ENCODE data around the gene LMF2. TPM values are rescaled to one million over a fixed set of nuclear protein-coding genes. Genes with fewer than 3 reads are reported as not detected.
A peak's percentile ranks its signal among the peaks of the same experiment; 100 is the strongest.

LMF2 gene
- total RNA-seq, 3 donors from 2014 or later (not counting 1 experiment from before 2014, with no cell fraction given), result 114 to 129 (median 122) TPM

- no peak for TF ChIP-seq CTCF (IDR thresholded peaks at IDR 0.05)
- H3K4me3 ChIP-seq (ENCODE audit: low read length), result no peak overlapping the region
- Mint-ChIP-seq H3K36me3 (no peaks in the 10 kb centered on the region), H3K9me3 (no peaks in the 10 kb centered on the region), H3K4me3 (no peak overlapping the region), H3K27ac (no peak overlapping the region), H3K27me3 (ENCODE audit: low read depth in 2 of 2) (no peaks in the 10 kb centered on the region), H3K4me1 (peaks cover 0 to 12% of the 10 kb centered on the region in 2 donors)
- peaks cover 97% of the 10 kb centered on the region for H3K36me3 ChIP-seq (ENCODE audit: control insufficient read depth, insufficient read depth, low read length)
- DNase-seq, result no peak
- H3K27me3 ChIP-seq (ENCODE audit: control insufficient read depth, insufficient read depth, low read length), result no peaks in the 10 kb centered on the region
- intact Hi-C loops (cut with micrococcal nuclease), result no loop called here
- no peak for ATAC-seq
- no peaks in the 10 kb centered on the region for H3K9me3 ChIP-seq (ENCODE audit: control insufficient read depth, insufficient read depth, low read length)
- no peaks in the 10 kb centered on the region for H3K4me1 ChIP-seq (ENCODE audit: control insufficient read depth, insufficient read depth, low read length)
- WGBS (ENCODE audit: insufficient coverage), result 97% methylated on average over 26 of the region's 26 CpGs
- no peak overlapping the region for H3K27ac ChIP-seq (ENCODE audit: low read length)
These were observed 46.0 kb downstream of the LMF2 start for GRCh38 chr22:50461536-50461935.

- H3K27me3 Mint-ChIP-seq (ENCODE audit: low read depth in 2 of 2), result no peaks in the 10 kb centered on the region
- Histone ChIP-seq H3K9me3 (ENCODE audit: control insufficient read depth, insufficient read depth, low read length) (no peaks in the 10 kb centered on the region), H3K27ac (ENCODE audit: low read length) (no peak overlapping the region), H3K4me1 (ENCODE audit: control insufficient read depth, insufficient read depth, low read length) (no peaks in the 10 kb centered on the region), H3K36me3 (ENCODE audit: control insufficient read depth, insufficient read depth, low read length) (peaks cover 95% of the 10 kb centered on the region), H3K4me3 (ENCODE audit: low read length) (no peak overlapping the region), H3K27me3 (ENCODE audit: control insufficient read depth, insufficient read depth, low read length) (no peaks in the 10 kb centered on the region)
- DNase-seq, result no peak
- H3K36me3 Mint-ChIP-seq, result no peaks in the 10 kb centered on the region
- intact Hi-C loops (cut with micrococcal nuclease), result no loop called here
- no peak overlapping the region for H3K27ac Mint-ChIP-seq
- 97% methylated on average over 17 of the region's 17 CpGs for WGBS (ENCODE audit: insufficient coverage)
- no peak overlapping the region for H3K4me3 Mint-ChIP-seq
- H3K9me3 Mint-ChIP-seq, result no peaks in the 10 kb centered on the region
- ATAC-seq, result no peak
- peaks cover 0 to 7% of the 10 kb centered on the region in 2 donors for H3K4me1 Mint-ChIP-seq
- no peak for TF ChIP-seq CTCF (IDR thresholded peaks at IDR 0.05)
These were observed 46.6 kb downstream of the LMF2 start for GRCh38 chr22:50460938-50461337.

- 94% methylated on average over 41 of the region's 41 CpGs for WGBS (ENCODE audit: insufficient coverage)
- Histone ChIP-seq H3K4me3 (ENCODE audit: low read length) (no peak overlapping the region), H3K27me3 (ENCODE audit: control insufficient read depth, insufficient read depth, low read length) (no peaks in the 10 kb centered on the region), H3K9me3 (ENCODE audit: control insufficient read depth, insufficient read depth, low read length) (no peaks in the 10 kb centered on the region), H3K4me1 (ENCODE audit: control insufficient read depth, insufficient read depth, low read length) (no peaks in the 10 kb centered on the region), H3K36me3 (ENCODE audit: control insufficient read depth, insufficient read depth, low read length) (peaks cover 95% of the 10 kb centered on the region), H3K27ac (ENCODE audit: low read length) (no peak overlapping the region)
- DNase-seq (peak in 1 of 2 donors; percentile 43), ATAC-seq (peak in 2 of 3 donors; percentile 31 to 42)
- no peak for TF ChIP-seq CTCF (IDR thresholded peaks at IDR 0.05)
- no peaks in the 10 kb centered on the region for H3K36me3 Mint-ChIP-seq
- H3K4me1 Mint-ChIP-seq, result peaks cover 0 to 7% of the 10 kb centered on the region in 2 donors
- no peaks in the 10 kb centered on the region for H3K9me3 Mint-ChIP-seq
- no peak overlapping the region for H3K4me3 Mint-ChIP-seq
- no peak overlapping the region for H3K27ac Mint-ChIP-seq
- intact Hi-C loops (cut with micrococcal nuclease), result no loop called here
- H3K27me3 Mint-ChIP-seq (ENCODE audit: low read depth in 2 of 2), result no peaks in the 10 kb centered on the region
These were observed 47.9 kb downstream of the LMF2 start for GRCh38 chr22:50459496-50460140.

GRCh38 chr22:50459016-50459415 is 48.5 kb downstream of the LMF2 start:
- Mint-ChIP-seq H3K36me3 (no peaks in the 10 kb centered on the region), H3K4me1 (peaks cover 0 to 7% of the 10 kb centered on the region in 2 donors), H3K9me3 (no peaks in the 10 kb centered on the region), H3K4me3 (no peak overlapping the region), H3K27ac (no peak overlapping the region), H3K27me3 (ENCODE audit: low read depth in 2 of 2) (no peaks in the 10 kb centered on the region)
- Histone ChIP-seq H3K27ac (ENCODE audit: low read length) (no peak overlapping the region), H3K9me3 (ENCODE audit: control insufficient read depth, insufficient read depth, low read length) (no peaks in the 10 kb centered on the region), H3K4me3 (ENCODE audit: low read length) (no peak overlapping the region), H3K4me1 (ENCODE audit: control insufficient read depth, insufficient read depth, low read length) (no peaks in the 10 kb centered on the region), H3K36me3 (ENCODE audit: control insufficient read depth, insufficient read depth, low read length) (peaks cover 95% of the 10 kb centered on the region), H3K27me3 (ENCODE audit: control insufficient read depth, insufficient read depth, low read length) (no peaks in the 10 kb centered on the region)
- WGBS (ENCODE audit: insufficient coverage), result 93% methylated on average over 22 of the region's 22 CpGs
- DNase-seq (no peak), ATAC-seq (no peak)
- intact Hi-C loops (cut with micrococcal nuclease), result no loop called here
- TF ChIP-seq CTCF (IDR thresholded peaks at IDR 0.05), result no peak

Measured in natural killer cell (primary cell).